Mesendoderm (in vitro differentiated cells): ENCODE data around the gene NKX2-1.
A peak's percentile ranks its signal among the peaks of the same experiment; 100 is the strongest.

ENCODE experiments used
- DNase-seq: peaks from one replicate; pipeline ENCODE4 v3.0.0; 2013
- H2AK5ac ChIP-seq: 2 replicates; pipeline ENCODE4 v1.6.1; 2013; ENCODE audit warnings: low read length, inconsistent platforms
- H2BK120ac ChIP-seq: 2 replicates; pipeline ENCODE4 v1.6.1; 2013; ENCODE audit warnings: low read depth, mild to moderate bottlenecking, low read length, moderate library complexity, mixed read lengths
- H2BK15ac ChIP-seq: replicated peaks from 2 replicates; pipeline ENCODE4 v1.6.1; 2013; ENCODE audit warnings: low read depth, mild to moderate bottlenecking, moderate library complexity
- H2BK5ac ChIP-seq: 2 replicates; pipeline ENCODE4 v1.6.1; 2013; ENCODE audit warnings: low read length, inconsistent platforms
- H3K18ac ChIP-seq: 2 replicates; pipeline ENCODE4 v1.6.1; 2013; ENCODE audit warnings: mild to moderate bottlenecking, low read length, mixed read lengths
- H3K23ac ChIP-seq: one replicate; pipeline ENCODE4 v1.6.1; 2013; ENCODE audit warnings: low read length
- H3K27ac ChIP-seq: 2 replicates; pipeline ENCODE4 v1.5.1; 2013; ENCODE audit warnings: low read depth, mild to moderate bottlenecking, inconsistent platforms, low read length, moderate library complexity
- H3K27me3 ChIP-seq: 2 replicates; pipeline ENCODE4 v1.6.1; 2013; ENCODE audit warnings: low read length, control low read depth, mild to moderate bottlenecking, inconsistent platforms; ENCODE audit not compliant: insufficient read depth, poor library complexity
- H3K36me3 ChIP-seq: 2 replicates; pipeline ENCODE4 v1.6.1; 2013; ENCODE audit warnings: low read length, inconsistent platforms; ENCODE audit not compliant: control insufficient read depth, insufficient read depth
- H3K4ac ChIP-seq: one replicate; pipeline ENCODE4 v1.6.1; 2013; ENCODE audit warnings: low read depth, mild to moderate bottlenecking, low read length, moderate library complexity
- H3K4me1 ChIP-seq: 2 replicates; pipeline ENCODE4 v1.6.1; 2013; ENCODE audit warnings: low read depth, low read length, inconsistent platforms; ENCODE audit not compliant: control insufficient read depth
- H3K4me2 ChIP-seq: 2 replicates; pipeline ENCODE4 v1.6.1; 2013; ENCODE audit warnings: low read length
- H3K4me3 ChIP-seq: 2 replicates; pipeline ENCODE4 v1.5.1; 2013; ENCODE audit warnings: mild to moderate bottlenecking, low read length
- H3K56ac ChIP-seq: one replicate; pipeline ENCODE4 v1.6.1; 2013; ENCODE audit warnings: low read length
- H3K79me1 ChIP-seq: 2 replicates; pipeline ENCODE4 v1.6.1; 2013; ENCODE audit warnings: low read length, inconsistent platforms
- H3K79me2 ChIP-seq: 2 replicates; pipeline ENCODE4 v1.6.1; 2013; ENCODE audit warnings: mild to moderate bottlenecking, low read length; ENCODE audit not compliant: control insufficient read depth, insufficient read depth
- H3K9ac ChIP-seq: 2 replicates; pipeline ENCODE4 v1.6.1; 2013; ENCODE audit warnings: low read length, inconsistent platforms
- H4K5ac ChIP-seq: one replicate; pipeline ENCODE4 v1.6.1; 2013; ENCODE audit warnings: low read length
- H4K8ac ChIP-seq: one replicate; pipeline ENCODE4 v1.6.1; 2013; ENCODE audit warnings: low read depth, mild to moderate bottlenecking, control low read depth, low read length, moderate library complexity
- WGBS: extraction: QIAGEN DNeasy Blood & Tissue Kit; methylation state at CpG from one replicate; pipeline ENCODE4 v1.1.7; 2013; ENCODE audit warnings: low lambda C conversion rate, missing lambda C conversion rate; ENCODE audit not compliant: insufficient coverage; ENCODE audit errors: extremely low coverage; 5-methylcytosine and 5-hydroxymethylcytosine counted together

NKX2-1 gene

GRCh38 chr14:36515105-36515593 lies 4.9 kb downstream of the NKX2-1 start:
- H2AK5ac ChIP-seq, result no peak overlapping the region
- H2BK120ac ChIP-seq, result no peak overlapping the region
- no peak for DNase-seq
- H2BK15ac ChIP-seq, result no peak overlapping the region
- H3K79me2 ChIP-seq, result no peaks in the 10 kb centered on the region
- no peaks in the 10 kb centered on the region for H3K79me1 ChIP-seq
- no peak overlapping the region for H4K5ac ChIP-seq
- no peak overlapping the region for H3K9ac ChIP-seq
- no peak overlapping the region for H3K23ac ChIP-seq
- peaks cover 3% of the 10 kb centered on the region for H3K4me1 ChIP-seq
- H3K56ac ChIP-seq, result no peak overlapping the region
- no peak overlapping the region for H3K4me2 ChIP-seq
- no peak overlapping the region for H4K8ac ChIP-seq
- peaks cover 73% of the 10 kb centered on the region for H3K27me3 ChIP-seq
- no peak overlapping the region for H3K4me3 ChIP-seq
- no peaks in the 10 kb centered on the region for H3K36me3 ChIP-seq
- WGBS, result no CpG with 5 or more reads among the region's 14 CpGs
- H3K18ac ChIP-seq, result no peak overlapping the region
- H3K27ac ChIP-seq, result no peak overlapping the region
- no peak overlapping the region for H3K4ac ChIP-seq
- H2BK5ac ChIP-seq, result no peak overlapping the region

GRCh38 chr14:36514278-36515104 lies 5.5 kb downstream of the NKX2-1 start:
- H2AK5ac ChIP-seq, result no peak overlapping the region
- H3K36me3 ChIP-seq, result no peaks in the 10 kb centered on the region
- H2BK15ac ChIP-seq, result no peak overlapping the region
- DNase-seq, result peak; percentile 70
- H3K27me3 ChIP-seq, result peaks cover 79% of the 10 kb centered on the region
- H2BK5ac ChIP-seq, result no peak overlapping the region
- no peak overlapping the region for H3K4me3 ChIP-seq
- no peak overlapping the region for H3K23ac ChIP-seq
- H3K79me1 ChIP-seq, result no peaks in the 10 kb centered on the region
- H4K8ac ChIP-seq, result no peak overlapping the region
- H2BK120ac ChIP-seq, result no peak overlapping the region
- no peaks in the 10 kb centered on the region for H3K79me2 ChIP-seq
- no peak overlapping the region for H3K4ac ChIP-seq
- no peak overlapping the region for H3K4me2 ChIP-seq
- H3K4me1 ChIP-seq, result peaks cover 3% of the 10 kb centered on the region
- no peak overlapping the region for H3K9ac ChIP-seq
- H3K27ac ChIP-seq, result no peak overlapping the region
- H3K56ac ChIP-seq, result no peak overlapping the region
- H3K18ac ChIP-seq, result no peak overlapping the region
- no CpG with 5 or more reads among the region's 38 CpGs for WGBS
- H4K5ac ChIP-seq, result no peak overlapping the region

- Histone ChIP-seq H3K4ac (no peak overlapping the region), H3K56ac (peak overlapping the region; percentile 11), H4K5ac (no peak overlapping the region), H3K18ac (peak overlapping the region; percentile 1), H3K9ac (no peak overlapping the region), H4K8ac (no peak overlapping the region), H3K27ac (no peak overlapping the region), H2BK15ac (no peak overlapping the region), H3K4me3 (no peak overlapping the region), H2BK120ac (no peak overlapping the region), H2BK5ac (no peak overlapping the region), H3K36me3 (no peaks in the 10 kb centered on the region), H3K23ac (no peak overlapping the region), H3K4me1 (peaks cover 3% of the 10 kb centered on the region), H3K79me1 (no peaks in the 10 kb centered on the region), H3K27me3 (peaks cover 80% of the 10 kb centered on the region), H3K4me2 (peak overlapping the region; percentile 1), H3K79me2 (no peaks in the 10 kb centered on the region), H2AK5ac (no peak overlapping the region)
- WGBS, result no CpG with 5 or more reads among the region's 38 CpGs
- peak; percentile 75 for DNase-seq
Measured at GRCh38 chr14:36513451-36514277, 6.4 kb downstream of the NKX2-1 start.

DNA sequence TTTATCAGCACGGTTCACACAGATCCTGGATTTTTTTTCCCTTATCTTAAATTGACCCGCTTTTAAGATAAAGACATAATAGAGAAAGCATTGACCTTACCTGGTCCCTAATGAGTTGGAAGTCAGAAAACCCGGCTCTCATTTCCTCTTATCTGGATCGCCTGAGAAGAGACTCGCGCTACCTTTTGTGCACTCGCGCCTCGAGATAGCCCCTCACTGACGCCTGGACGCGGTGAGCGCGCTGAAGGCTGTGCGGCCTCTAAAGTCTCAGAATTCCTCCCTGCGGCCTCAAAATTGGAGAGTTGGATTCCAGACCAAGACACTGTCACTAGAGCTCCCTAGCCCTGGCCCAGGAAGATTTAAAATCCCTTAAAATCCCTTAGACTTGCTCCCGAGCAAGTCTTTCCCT lies 7.0 kb downstream of the NKX2-1 start:
- Histone ChIP-seq H3K4me1 (peaks cover 3% of the 10 kb centered on the region), H2BK15ac (no peak overlapping the region), H3K4me2 (no peak overlapping the region), H3K79me1 (no peaks in the 10 kb centered on the region), H3K27ac (no peak overlapping the region), H3K27me3 (peaks cover 78% of the 10 kb centered on the region), H2BK5ac (no peak overlapping the region), H4K5ac (no peak overlapping the region), H2AK5ac (no peak overlapping the region), H3K79me2 (no peaks in the 10 kb centered on the region), H3K36me3 (no peaks in the 10 kb centered on the region), H3K9ac (no peak overlapping the region), H3K4me3 (no peak overlapping the region), H4K8ac (no peak overlapping the region), H2BK120ac (no peak overlapping the region), H3K18ac (peak overlapping the region; percentile 1), H3K23ac (no peak overlapping the region), H3K4ac (no peak overlapping the region), H3K56ac (peak overlapping the region; percentile 11)
- no CpG with 5 or more reads among the region's 17 CpGs for WGBS
- DNase-seq, result peak; percentile 87

- no peak overlapping the region for H4K5ac ChIP-seq
- no peaks in the 10 kb centered on the region for H3K79me2 ChIP-seq
- H2AK5ac ChIP-seq, result no peak overlapping the region
- no peak overlapping the region for H3K4me2 ChIP-seq
- no peak overlapping the region for H3K27ac ChIP-seq
- no peak overlapping the region for H2BK5ac ChIP-seq
- H3K4me1 ChIP-seq, result peaks cover 3% of the 10 kb centered on the region
- H2BK15ac ChIP-seq, result no peak overlapping the region
- H3K27me3 ChIP-seq, result peaks cover 78% of the 10 kb centered on the region
- peak; percentile 46 for DNase-seq
- H3K4me3 ChIP-seq, result no peak overlapping the region
- H3K23ac ChIP-seq, result no peak overlapping the region
- no peak overlapping the region for H3K9ac ChIP-seq
- no peaks in the 10 kb centered on the region for H3K36me3 ChIP-seq
- no peak overlapping the region for H2BK120ac ChIP-seq
- H3K4ac ChIP-seq, result no peak overlapping the region
- no peak overlapping the region for H3K18ac ChIP-seq
- no peaks in the 10 kb centered on the region for H3K79me1 ChIP-seq
- no peak overlapping the region for H4K8ac ChIP-seq
- no peak overlapping the region for H3K56ac ChIP-seq
- WGBS, result no CpG with 5 or more reads among the region's 9 CpGs
Measured at GRCh38 chr14:36512585-36513003, 7.4 kb downstream of the NKX2-1 start.
